NCI-H2029 treated with DMSO at 0.1 percent for 48 hours (cell line): ENCODE data around the gene BID.

Experiments
- DNase-seq: peaks from one replicate; lab custom pipeline; 2025; lab: John Stamatoyannopoulos, UW

BID gene

GRCh38 chr22:17774206-17774925 is at the start of gene BID:
Gene BID, minus strand, starts transcription at chr22:17774469. Its CDS starts 24,353 bp downstream, at chr22:17750116.
- DNase-seq = no peak

DNA sequence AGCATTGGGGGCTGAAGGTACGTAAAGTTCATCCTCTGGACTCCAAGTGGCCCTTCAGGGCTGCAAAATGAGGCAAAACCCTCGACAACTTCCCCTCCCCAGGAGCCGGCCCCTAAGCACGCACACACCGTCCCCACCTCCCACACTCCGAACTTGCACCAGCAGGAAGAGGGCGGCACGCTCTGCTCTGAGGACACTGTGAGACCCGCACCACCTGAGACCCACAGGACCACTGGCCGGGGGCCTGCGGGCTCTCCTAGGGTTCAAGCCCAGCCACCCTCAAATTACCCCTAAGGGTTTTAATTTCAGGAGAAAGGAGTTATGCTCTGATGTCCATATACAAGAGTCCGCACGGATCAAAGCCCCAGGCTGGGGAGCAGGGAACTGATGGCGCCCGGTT is 49.7 kb upstream of the BID start:
- no peak for DNase-seq

- no peak for DNase-seq
Measured at GRCh38 chr22:17823226-17823625, 49.0 kb upstream of the BID start.

GRCh38 chr22:17822087-17822486 is 47.8 kb upstream of the BID start:
- DNase-seq = no peak

GRCh38 chr22:17820879-17821439 is 46.7 kb upstream of the BID start:
- no peak for DNase-seq

- DNase-seq = no peak
Measured at GRCh38 chr22:17818649-17819048, 44.4 kb upstream of the BID start.

- DNase-seq = no peak
Measured at GRCh38 chr22:17818180-17818579, 43.9 kb upstream of the BID start.

GRCh38 chr22:17817511-17818065 is 43.3 kb upstream of the BID start:
- no peak for DNase-seq

DNA sequence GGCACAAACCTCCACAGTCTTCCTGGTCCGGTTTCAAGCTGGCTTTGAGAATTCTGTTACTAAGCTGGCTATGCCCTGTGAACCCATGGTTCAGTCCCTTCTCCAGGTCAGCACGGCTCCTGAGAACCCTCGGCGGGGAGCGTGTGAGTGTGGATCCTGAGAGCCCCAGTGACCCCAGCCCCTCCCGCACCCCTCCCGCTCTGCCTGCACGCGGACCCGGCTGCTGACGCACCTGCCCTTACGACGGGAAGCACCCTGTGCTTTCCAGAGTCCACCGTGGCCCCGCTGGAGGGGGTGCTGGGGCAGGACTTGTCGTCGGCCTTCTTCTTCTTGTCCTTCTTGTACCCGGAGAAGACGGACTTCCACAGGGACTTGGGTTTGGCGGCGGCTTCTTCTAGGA is 42.8 kb upstream of the BID start:
- DNase-seq = no peak

DNA sequence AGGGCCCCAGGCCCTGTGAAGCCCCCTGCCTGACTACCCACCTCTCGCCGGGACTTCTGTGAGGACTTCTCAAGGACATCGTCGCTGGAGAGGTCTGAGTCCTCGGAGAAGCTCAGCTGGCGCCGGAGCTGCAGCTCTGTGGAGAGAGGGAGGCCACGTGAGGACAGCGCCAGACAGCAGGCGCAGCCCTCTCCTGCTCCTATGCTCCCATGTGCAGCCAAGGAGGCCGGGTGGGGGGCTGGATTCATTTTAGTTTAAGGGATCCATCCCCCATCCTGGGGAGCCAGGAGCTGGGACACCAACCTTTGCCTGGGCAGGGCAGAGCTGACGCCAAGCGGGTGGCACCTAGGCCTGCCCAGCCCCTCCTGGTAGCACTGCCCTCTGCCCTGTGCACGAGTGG is 42.4 kb upstream of the BID start:
- no peak for DNase-seq

GRCh38 chr22:17815703-17816254 is 41.5 kb upstream of the BID start:
- DNase-seq = no peak

- DNase-seq = no peak
Measured at GRCh38 chr22:17814830-17815229, 40.6 kb upstream of the BID start.

DNA sequence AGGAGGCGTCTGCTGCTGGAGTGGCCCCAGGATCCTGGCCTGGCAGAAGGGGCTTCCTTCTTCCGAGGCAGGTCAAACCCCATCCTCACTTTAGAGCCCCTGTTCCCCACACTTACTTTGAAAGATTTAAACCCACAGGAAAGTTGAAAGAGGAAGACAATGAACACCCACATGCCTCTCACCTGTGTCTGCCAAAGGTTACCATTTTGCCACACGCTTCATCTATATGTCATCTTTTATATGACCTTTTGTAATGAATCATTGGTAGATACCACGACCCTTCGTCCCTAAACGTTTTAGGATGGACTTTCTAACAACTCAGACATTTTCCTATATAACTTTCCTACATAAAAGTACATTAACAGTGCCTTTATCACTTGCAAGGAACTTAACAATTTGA is 39.8 kb upstream of the BID start:
- DNase-seq = no peak

DNA sequence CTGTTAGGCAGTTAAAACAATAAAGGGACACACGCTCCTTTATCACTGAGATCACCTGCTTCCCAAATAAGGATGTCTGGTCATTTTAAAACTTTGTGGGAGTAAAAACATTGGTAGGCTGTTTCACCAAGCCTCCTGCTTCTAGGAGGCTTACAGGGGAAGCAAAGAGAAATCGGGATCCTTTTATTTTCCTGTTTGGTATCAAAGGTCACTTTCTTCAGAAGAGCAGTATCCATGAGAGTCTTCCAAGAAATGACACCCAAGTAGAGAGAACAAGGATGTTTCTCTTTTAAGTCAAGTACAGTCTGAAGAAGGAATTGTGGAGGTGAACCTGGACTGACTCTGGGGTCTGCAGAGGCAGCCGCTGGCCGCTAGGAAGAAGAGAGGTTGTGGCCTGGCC is 36.9 kb upstream of the BID start:
- no peak for DNase-seq

DNA sequence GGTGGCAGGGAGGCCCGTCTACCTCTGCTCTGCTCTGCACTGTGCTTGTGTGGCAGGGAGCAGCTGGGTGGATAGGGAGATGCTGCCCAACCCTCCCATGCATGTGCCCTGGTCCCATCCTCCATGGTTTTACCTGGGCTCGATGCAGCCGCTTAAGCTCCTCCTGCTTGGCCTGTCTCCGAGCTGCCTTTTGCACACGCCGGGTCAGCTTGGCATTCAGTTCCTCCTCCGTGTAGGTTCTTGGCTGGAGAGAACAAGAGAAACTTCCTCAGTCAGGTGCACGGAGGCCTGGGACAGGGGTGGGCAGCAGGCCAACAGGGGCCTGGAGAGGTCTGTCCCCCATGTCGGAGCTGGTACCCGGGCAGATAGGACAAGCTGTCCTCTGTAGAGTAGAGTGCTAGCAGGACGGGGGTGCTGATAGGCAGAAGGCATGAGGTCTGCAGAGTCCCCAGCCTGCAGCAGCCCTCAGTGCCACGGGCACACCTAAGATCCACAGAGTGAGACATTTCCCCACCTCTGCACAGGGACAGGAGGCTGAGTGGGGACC is 36.4 kb upstream of the BID start:
- DNase-seq = no peak

DNA sequence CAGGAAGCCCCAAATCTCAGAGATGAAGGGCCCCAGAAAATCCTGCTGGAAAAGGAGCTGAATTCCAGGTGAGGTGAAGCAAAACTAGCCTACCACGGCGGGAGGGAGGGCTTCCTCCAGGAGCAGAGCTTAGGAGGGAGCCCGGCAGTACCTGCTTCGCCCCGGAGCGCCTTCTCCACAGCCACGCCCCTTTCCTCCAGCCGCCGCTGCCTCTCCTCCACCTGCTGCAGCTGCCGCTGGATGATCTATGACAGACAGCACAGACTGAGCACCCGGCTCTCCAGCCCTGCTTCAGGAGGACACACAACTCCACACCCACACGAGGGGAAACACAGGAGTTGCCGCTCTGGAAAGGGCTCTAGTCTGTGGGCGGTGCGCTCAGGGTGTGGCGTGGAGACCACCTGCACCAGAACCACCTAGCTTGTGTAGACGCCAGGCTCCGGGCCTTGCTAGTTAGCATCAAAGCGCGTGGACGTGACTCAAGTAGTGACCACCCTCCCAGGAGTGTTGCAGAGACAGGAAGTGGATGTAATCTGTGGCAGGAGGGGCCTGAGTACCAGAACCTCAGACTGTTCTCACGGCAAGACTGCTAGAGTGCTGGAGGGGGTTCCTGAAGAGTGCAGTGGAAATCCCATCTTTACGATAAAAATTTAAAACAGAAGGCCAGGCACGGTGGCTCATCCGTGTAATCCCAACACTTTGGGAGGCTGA is 34.6 kb upstream of the BID start:
- no peak for DNase-seq

GRCh38 chr22:17807578-17808410 is 33.5 kb upstream of the BID start:
- no peak for DNase-seq

DNA sequence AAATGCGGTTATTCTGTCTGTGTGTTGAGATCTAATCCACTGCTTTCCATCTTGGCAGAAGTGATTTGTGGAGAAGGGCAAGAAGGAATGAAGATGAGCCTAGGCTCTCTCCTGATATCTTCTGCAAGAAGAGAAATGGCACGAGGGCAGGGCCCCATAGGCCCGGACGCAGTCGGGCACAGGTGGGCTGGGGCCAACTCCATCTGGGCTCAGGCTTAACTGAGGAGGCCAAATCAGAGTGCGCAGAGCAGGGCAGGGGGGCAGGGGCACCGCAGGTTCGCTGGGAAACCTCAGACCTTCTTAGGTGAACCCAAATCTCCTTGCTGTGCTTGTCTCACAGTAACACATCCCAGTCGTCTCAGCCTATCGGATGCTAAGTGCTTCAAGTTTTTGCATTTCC is 32.8 kb upstream of the BID start:
- no peak for DNase-seq

- no peak for DNase-seq
Measured at GRCh38 chr22:17806437-17806836, 32.2 kb upstream of the BID start.

GRCh38 chr22:17804331-17805080 is 30.2 kb upstream of the BID start:
- no peak for DNase-seq
